ENCODE data around the gene CCDC188. TPM values are rescaled to one million over a fixed set of nuclear protein-coding genes. Genes with fewer than 3 reads are reported as not detected.

The CCDC188 gene
- total and polyA plus RNA-seq, 9 of the 15 experiments (the other 6 are each of a cell fraction or from before 2014, with no cell fraction given) = not detected

- peak in 1 of 2 experiments; percentile 90; a peak in 2 of 4 replicates for TF ChIP-seq NONO (IDR thresholded peaks at IDR 0.05; ENCODE audit: low read depth in 2 of 2, low read length in 1 of 2)
- peak; percentile 42 for TF ChIP-seq THAP12 (CRISPR knock-in tag; IDR thresholded peaks at IDR 0.05)
- no peak for TF ChIP-seq ARID4B (CRISPR knock-in tag; IDR thresholded peaks at IDR 0.05)
- 0 out of 2 replicates have a peak, but pooled peaks have one; percentile 64 for TF ChIP-seq ERF (CRISPR knock-in tag; IDR thresholded peaks at IDR 0.05)
- TF ChIP-seq EGR1 (conservative IDR thresholded peaks at IDR 0.05) = 0 out of 2 replicates have a peak, but pooled peaks have one; percentile 16
- TF ChIP-seq ARHGAP35 (IDR thresholded peaks at IDR 0.05; ENCODE audit: partially characterized antibody) = peak; percentile 3
- TF ChIP-seq ZBTB7A (IDR thresholded peaks at IDR 0.05; ENCODE audit: borderline replicate concordance, control insufficient read depth, low read depth, low read length) = peak; percentile 79; the same call in 1 of the 2 replicates
- TF ChIP-seq XRCC3 (IDR thresholded peaks at IDR 0.05) = no peak
- no peak; the same call in 1 of the 2 replicates for TF ChIP-seq HOMEZ (CRISPR knock-in tag; IDR thresholded peaks at IDR 0.05)
- no peak for TF ChIP-seq HDAC2 (IDR thresholded peaks at IDR 0.05)
- TF ChIP-seq EHMT2 (IDR thresholded peaks at IDR 0.05) = no peak
- no peak for TF ChIP-seq ELF1 (tag; IDR thresholded peaks at IDR 0.05)
- TF ChIP-seq NR1H2 (CRISPR knock-in tag; IDR thresholded peaks at IDR 0.05) = no peak
- no peak for TF ChIP-seq ID3 (CRISPR knock-in tag; IDR thresholded peaks at IDR 0.05)
- peak; percentile 81; the same call in 1 of the 2 replicates for TF ChIP-seq ID3 (tag; IDR thresholded peaks at IDR 0.05)
- TF ChIP-seq POLR2G (IDR thresholded peaks at IDR 0.05; ENCODE audit: low read depth, low read length) = peak; percentile 43; the same call in 1 of the 2 replicates
- peak; percentile 53 for TF ChIP-seq RB1 (IDR thresholded peaks at IDR 0.05; ENCODE audit: low read depth)
- TF ChIP-seq ZNF146 (CRISPR knock-in tag; IDR thresholded peaks at IDR 0.05; ENCODE audit: unreplicated experiment) = peak; percentile 39
- no peak for TF ChIP-seq SMARCE1 (IDR thresholded peaks at IDR 0.05)
Measured at GRCh38 chr22:20131859-20132685, 18.8 kb downstream of the CCDC188 start (continued).
